ENCODE results near the gene FAM200A. TPM values are rescaled to one million over a fixed set of nuclear protein-coding genes. Genes with fewer than 3 reads are reported as not detected.
A peak's percentile ranks its signal among the peaks of the same experiment; 100 is the strongest.

The FAM200A gene
- total RNA-seq, 4 donors from 2014 or later: 1.3 to 22.6 (median 5.1) TPM

DNA sequence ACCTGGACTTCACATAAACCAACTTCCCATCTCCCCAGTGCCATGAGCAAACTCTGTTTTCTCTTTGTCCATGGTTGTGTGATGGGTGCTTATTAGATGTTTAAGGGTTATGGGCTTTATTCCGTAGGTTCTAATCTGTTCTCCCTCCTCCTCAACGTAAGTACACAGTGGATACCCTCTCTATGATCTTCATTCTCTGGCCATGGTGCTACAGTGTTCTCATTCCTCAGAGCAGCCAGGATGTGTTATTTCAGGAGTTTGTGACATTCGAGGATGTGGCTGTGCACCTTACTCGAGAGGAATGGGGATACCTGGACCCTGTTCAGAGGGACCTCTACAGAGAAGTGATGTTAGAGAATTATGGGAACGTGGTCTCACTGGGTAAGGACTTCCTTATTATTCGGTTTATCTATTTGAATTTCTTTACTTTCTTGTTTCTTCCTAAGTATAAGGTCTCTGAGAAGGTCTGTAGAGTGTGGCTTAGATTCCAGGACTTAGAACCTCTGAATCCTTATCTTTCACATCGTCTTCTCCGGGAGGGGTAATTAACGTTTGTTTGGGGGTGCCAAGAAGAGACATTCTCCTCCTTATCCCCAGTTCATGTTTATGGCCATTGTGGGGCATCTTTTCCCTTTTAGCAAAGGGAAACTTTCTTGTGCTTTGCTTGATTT is 10.3 kb upstream of the FAM200A start:
- DNase-seq: no peak
- peaks cover 4 to 9% of the 10 kb centered on the region in 2 donors for H3K4me1 ChIP-seq
- TF ChIP-seq, protein P1, sequence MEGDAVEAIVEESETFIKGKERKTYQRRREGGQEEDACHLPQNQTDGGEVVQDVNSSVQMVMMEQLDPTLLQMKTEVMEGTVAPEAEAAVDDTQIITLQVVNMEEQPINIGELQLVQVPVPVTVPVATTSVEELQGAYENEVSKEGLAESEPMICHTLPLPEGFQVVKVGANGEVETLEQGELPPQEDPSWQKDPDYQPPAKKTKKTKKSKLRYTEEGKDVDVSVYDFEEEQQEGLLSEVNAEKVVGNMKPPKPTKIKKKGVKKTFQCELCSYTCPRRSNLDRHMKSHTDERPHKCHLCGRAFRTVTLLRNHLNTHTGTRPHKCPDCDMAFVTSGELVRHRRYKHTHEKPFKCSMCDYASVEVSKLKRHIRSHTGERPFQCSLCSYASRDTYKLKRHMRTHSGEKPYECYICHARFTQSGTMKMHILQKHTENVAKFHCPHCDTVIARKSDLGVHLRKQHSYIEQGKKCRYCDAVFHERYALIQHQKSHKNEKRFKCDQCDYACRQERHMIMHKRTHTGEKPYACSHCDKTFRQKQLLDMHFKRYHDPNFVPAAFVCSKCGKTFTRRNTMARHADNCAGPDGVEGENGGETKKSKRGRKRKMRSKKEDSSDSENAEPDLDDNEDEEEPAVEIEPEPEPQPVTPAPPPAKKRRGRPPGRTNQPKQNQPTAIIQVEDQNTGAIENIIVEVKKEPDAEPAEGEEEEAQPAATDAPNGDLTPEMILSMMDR (IDR thresholded peaks at IDR 0.05): no peak
- no peak for TF ChIP-seq POLR2A (IDR thresholded peaks at IDR 0.05)
- H3K27ac ChIP-seq: peak overlapping the region in 1 of 2 donors; percentile 55
- no peaks in the 10 kb centered on the region for H3K36me3 ChIP-seq
- H3K4me3 ChIP-seq: no peak overlapping the region
- intact Hi-C loops (cut with DNase I; ENCODE audit: low total_unique reads): no loop called here
- no peaks in the 10 kb centered on the region for H3K9me3 ChIP-seq
- H3K27me3 ChIP-seq: no peaks in the 10 kb centered on the region

DNA sequence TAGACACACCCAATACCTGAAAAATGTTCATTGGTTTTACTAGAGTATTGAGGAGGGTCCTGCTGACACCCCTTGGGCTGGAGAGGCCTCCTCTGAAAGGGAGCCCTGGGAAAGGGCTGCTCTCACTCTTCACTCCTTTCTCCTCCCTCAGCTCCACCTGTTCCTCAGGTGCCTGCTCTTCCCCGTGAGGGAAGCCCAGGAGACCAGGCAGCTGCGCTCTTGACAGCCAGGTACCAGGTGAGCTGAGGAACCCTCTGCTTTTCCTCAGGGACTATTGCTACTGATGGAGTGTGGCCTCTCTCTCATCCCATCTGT is 9.8 kb upstream of the FAM200A start:
- peak overlapping the region in 1 of 2 donors; percentile 55 for H3K27ac ChIP-seq

DNA sequence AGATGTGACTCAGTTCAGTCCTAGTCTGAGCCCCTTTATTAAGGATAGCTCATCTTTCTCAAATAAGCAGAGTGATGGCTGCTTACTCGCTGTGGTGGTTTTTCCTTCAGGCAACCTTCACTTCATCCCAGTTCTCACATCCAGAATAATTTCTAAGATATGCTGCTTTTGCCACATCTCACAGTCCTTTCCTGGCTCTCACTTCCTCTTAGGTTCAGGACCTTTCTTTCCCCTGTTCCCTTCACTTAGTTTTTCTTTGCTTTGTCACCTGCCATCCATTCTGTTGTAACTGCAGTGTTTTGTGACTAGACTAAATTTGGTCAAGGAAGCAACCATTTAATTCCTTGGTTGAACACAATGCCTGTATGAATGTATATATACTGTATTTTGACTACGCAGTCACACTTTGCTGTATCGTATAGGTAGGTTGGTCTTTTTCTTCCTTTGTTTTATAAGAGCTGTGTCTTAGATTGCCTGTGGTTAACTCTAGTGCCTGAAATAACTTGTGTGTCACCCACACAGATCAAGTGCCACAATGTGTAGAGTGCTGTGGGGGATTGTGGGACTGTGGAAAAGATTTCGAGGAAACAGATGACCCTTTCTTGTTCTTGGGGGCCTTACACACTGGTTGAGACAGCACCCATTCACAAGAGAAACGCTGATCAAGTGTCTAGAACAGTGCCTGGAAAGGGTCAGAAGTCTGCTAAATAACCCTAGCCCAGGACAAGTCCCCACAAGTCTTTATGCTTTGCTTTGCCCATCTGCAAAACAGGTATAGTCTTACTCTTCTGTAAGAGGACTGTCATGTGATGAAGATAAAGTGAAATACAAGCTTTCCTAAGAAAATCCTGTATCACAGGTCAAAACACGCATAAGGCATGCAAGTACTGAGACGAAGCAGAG is 9.2 kb upstream of the FAM200A start:
- H3K4me1 ChIP-seq: peaks cover 5 to 9% of the 10 kb centered on the region in 2 donors
- no peak for DNase-seq
- TF ChIP-seq, protein P1 (IDR thresholded peaks at IDR 0.05): no peak
- TF ChIP-seq POLR2A (IDR thresholded peaks at IDR 0.05): no peak
- H3K4me3 ChIP-seq: no peak overlapping the region
- intact Hi-C loops (cut with DNase I; ENCODE audit: low total_unique reads): no loop called here
- H3K9me3 ChIP-seq: no peaks in the 10 kb centered on the region
- H3K27ac ChIP-seq: no peak overlapping the region
- H3K27me3 ChIP-seq: no peaks in the 10 kb centered on the region
- H3K36me3 ChIP-seq: no peaks in the 10 kb centered on the region

More for the DNA sequence above, 9.8 kb upstream of the FAM200A start:
- peaks cover 5 to 9% of the 10 kb centered on the region in 2 donors for H3K4me1 ChIP-seq
- intact Hi-C loops (cut with DNase I; ENCODE audit: low total_unique reads): no loop called here
- no peaks in the 10 kb centered on the region for H3K36me3 ChIP-seq
- H3K9me3 ChIP-seq: no peaks in the 10 kb centered on the region
- no peak overlapping the region for H3K4me3 ChIP-seq
- no peak for DNase-seq
- no peaks in the 10 kb centered on the region for H3K27me3 ChIP-seq
- no peak for TF ChIP-seq POLR2A (IDR thresholded peaks at IDR 0.05)
- TF ChIP-seq, protein P1 (IDR thresholded peaks at IDR 0.05): no peak

DNA sequence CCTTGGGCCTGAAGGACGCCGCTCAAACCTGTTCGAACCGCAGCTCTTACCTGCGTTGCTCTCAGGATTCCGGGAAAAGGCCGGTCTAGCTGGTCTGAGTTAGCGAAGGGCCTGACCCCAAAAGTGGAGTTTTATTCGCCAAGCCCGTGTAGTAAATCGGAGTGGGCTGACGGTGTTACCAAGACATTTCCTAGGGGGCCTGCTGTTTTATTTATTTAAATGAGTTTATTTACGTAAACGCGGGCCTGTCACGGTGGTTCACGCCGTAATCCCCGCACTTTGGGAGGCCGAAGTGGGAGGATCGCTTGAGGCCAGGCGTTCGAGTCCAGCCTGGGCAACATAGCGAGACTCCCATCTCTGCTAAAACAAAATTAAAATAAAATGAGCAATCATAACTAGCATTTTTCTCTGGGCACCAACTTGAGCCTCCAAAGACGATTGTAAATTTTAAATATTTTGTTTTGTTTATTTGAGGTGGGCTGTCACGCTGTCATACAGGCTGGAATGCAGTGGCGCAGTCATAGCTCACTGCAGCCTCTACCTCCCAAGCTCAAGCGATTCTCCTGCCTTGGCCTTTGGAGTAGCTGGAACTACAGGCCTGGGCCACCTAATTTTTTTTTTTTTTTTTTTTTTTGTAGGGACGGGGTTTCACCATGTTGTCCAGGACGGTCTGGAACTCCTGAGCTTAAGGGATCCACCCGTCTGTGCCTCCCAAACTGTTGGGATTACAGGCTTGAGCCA is 7.4 kb upstream of the FAM200A start:
- TF ChIP-seq POLR2A (IDR thresholded peaks at IDR 0.05): no peak
- TF ChIP-seq, protein P1 (IDR thresholded peaks at IDR 0.05): no peak
- peaks cover 5 to 9% of the 10 kb centered on the region in 2 donors for H3K4me1 ChIP-seq
- intact Hi-C loops (cut with DNase I; ENCODE audit: low total_unique reads): no loop called here
- peak overlapping the region; percentile 88 to 95 for H3K4me3 ChIP-seq
- DNase-seq: no peak
- H3K27me3 ChIP-seq: no peaks in the 10 kb centered on the region
- H3K36me3 ChIP-seq: no peaks in the 10 kb centered on the region
- peak overlapping the region; percentile 94 to 95 for H3K27ac ChIP-seq
- no peaks in the 10 kb centered on the region for H3K9me3 ChIP-seq

Data from uterus (tissue), 4 donors.